GM19023 (cell line): ENCODE data around the gene SP140.
"Not testable (repeated sequence)": the region's sequence is repeated elsewhere in the genome, so short reads cannot be mapped to it uniquely, and the experiment has no call there.

ENCODE experiments used
- ATAC-seq: cut with Tn5 transposase; IDR thresholded peaks from one replicate; pipeline ENCODE4 v1.9.1; 2021; ENCODE audit warnings: mild to moderate bottlenecking, moderate library complexity; ENCODE audit not compliant: unreplicated experiment

Gene SP140

DNA sequence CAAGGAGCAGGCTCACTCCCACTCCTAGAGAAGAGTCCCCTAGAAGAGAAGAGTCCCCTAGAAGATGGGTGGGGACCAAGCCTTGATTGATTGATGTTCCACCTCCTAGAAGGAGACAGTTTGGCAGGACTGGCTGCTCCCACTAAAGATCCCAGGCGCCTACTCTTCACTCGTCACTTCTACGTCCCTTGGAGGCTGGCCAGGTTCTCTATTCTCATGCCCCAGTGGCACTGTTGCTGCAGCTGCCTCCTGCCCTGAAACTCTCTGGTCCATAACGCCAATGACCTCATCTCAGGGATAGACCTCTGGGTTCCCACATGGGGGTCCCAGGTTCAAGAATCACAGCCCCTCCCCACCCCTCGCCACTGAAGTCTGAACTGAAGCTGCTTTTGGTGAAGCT, 99.0 kb downstream of the SP140 start:
- no peak for ATAC-seq

DNA sequence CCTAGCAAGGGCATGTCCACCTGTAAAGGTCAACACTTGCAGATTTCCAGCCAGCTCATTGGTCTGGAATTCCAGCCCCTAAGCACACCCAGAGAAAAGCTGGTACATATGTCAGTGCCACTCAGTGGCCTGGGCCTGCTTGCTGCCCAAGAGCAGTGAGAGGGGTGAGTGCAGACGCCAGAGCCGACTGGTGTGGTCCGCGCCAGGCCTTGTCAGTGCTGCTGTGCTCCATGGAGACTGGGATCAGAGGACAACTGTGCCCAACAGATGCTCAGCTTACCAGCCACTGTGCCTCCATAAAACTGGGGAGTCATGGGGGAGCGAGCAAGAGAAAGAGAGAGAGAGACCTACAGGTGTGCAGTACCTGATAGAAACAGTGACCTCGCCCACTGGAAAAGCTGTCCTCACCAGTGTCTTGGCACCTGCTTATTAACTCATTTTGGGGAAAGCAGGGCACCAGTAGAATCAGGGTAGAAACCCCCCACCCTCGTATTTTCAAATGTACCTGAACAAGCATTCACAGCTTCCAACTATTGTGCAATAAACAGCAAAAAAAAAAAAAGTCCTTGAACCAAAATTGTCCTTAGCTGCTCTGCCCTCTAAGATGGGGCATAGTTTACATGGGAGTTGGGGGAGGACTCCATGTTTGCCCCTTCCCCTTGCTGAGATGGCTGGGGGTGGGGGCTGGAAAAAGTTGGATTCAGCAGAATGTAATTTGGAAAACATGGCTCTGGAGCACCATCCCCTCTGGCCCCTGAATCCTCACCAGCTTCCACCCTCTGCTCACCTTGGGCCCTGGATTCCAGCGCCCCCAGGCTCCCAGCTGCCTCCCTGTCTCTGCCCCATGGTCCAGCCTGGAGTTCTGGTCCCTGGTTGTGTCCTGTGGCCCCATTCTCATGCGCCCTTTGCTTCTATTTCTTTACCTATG, 100.0 kb downstream of the SP140 start:
- no peak for ATAC-seq

DNA sequence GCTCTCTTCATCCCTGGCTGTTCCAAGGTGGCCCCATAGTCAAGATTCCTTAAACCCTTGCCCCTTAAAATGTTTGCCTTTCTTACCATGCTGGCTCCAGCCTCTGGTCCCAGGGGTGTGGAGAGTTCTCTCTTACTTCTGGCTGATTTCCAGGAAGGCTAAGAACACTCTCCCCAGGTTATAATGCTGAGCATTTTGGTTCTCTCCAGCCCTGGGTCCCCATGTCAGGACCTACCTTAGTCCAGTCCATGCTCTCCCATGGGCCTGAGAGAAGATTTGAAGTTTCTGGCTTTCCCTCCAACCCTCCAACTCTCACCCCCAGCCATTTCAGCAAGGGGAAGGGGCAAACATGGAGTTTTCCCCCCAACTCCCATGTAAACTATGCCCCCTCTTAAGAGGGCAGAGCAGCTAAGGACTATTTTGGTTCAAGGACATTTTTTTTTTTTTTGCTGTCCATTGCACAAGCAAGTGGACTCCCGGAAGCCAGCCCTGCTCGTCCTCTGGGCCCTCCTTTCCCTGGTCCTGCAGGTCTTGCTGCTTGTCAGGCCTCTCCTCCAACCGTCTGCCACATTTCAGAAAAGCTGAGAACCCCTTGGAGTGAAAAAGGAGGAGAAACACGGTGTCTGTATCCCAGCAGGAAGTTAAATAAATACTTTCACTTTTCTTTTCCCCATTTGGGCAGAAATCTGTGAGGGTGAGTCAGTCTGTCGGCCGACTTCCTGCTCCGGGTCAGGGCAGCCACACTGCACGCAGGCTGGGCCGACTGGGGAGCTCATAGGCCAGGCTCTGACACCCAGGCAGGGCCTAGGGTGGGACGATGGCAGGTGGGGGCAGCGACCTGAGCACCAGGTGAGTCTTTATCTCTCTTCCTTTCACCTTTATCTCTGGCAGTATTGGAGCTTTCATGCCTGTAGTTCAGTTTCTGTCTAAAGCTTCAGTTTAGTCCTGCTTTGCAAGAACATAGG, 101.2 kb downstream of the SP140 start, which contains the start of gene SP140L:
Gene SP140L (plus strand): TSS at position 741 of the 965 bp plus-strand sequence. CDS start 77 bp downstream, at position 818.
- peak; percentile 86 for ATAC-seq

DNA sequence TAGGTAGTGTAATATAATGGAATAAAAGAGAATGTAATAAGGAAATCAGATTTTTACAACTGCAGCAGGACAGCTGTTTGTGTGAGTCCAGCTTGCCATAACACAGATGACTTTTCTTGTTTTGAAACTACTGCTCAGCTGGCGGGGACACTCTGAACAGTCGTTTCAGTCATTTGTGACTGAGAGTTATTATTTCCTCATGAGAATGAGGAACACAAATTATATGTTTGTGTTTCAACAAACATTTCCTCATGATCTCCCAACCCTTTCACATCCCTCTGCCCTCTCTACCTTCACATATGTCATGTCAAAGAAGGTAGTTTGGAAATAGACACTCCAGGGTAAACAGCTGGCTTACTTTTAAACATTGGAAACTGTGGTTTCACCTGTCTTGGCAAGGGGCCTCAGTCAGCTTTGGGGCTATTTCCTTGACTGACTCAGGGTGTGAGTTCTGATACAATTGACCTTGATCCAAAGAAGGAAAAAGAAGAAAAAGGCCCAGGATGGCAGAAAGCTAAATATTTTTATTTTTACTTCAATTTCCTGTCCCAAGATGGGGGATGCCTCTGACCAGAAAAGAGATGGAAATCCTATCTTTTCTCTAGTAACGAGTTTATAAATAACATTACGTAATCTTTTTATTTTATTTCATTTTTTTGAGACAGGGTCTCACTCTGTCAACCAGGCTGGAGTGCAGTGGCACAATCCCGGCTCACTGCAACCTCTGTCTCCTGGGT, 102.0 kb downstream of the SP140 start:
- peak; percentile 62 for ATAC-seq

DNA sequence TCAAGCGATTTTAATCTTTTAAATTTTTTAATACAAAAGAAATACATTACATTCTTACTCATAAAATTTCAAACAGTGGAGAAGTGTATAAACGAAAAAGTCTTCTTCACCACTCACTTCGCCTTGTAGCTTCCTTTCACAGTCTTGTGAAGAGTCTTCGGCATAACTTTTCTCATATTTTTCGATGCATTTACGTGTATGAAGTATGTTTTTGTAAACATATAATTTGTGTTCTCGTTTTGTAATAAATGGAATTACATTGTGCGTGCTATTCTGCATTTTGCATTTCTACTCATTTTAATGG, 102.6 kb downstream of the SP140 start:
- ATAC-seq = no peak

DNA sequence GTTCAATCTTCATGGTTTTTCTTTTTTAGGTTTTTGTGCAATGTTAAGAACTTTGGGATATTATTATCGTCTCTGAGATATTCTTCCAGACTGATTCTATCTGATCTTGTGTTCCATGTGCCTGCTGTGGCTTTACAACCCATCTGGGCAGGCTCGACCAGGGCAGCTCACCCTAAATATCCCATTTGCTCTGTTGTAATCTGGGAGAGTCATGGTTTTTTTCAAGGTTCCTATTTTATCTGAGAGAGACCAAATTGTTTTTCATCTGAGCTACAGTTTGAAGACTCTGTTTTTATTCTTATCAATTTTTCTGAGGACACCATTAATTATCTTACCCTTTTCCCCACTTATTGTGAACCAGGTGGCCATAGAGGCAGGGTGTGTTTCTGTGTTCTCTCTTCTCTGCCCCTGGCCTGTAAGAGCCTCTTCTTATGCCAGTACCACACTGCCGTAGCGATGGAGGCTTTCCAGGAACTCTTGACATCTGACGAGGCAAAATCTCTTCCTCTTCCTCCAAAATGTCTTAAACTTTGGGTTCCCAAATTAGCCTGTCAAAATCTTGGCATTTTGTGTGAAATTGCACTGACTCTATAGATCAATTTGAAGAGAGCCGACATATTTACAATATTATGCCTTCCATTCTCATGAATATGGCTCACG, 104.5 kb downstream of the SP140 start:
- ATAC-seq = no peak

DNA sequence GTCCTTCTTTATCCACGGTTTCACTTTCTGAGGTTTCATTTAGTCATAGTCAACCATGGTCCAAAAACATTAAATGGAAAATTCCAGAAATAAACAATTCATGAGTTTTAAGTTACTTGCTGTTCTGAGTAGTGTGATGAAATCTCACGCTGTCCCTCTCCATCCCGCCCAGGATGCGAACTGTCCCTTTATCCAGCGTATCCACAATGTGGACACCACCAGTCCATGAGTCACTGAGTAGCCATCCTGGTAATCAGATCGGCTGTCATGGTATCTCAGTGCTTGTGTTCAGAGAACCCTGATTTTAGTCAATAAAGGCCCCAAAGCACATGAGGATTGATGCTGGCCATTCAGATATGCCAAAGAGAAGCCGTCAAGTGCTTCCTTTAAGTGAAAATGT, 105.2 kb downstream of the SP140 start:
- ATAC-seq = no peak

DNA sequence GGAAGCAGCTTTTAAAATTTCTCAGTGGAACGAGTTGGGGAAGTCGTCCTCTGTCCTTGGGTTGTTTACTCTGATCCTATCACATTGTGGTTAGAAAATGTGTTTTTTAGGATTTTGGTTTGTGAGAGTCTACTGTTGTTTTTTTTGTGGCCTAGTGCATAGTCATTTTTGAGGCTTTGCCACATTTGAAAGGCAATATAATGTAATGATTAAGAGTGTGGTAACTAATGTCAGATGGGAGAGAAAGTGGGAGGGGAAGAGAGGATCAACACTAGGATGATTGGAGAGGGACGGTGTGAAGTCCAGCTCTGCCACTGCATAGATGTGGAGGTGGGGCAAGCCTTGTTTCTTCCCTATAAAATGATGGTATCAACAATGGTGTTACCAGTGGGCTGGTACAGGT, 109.9 kb downstream of the SP140 start:
- no peak for ATAC-seq

DNA sequence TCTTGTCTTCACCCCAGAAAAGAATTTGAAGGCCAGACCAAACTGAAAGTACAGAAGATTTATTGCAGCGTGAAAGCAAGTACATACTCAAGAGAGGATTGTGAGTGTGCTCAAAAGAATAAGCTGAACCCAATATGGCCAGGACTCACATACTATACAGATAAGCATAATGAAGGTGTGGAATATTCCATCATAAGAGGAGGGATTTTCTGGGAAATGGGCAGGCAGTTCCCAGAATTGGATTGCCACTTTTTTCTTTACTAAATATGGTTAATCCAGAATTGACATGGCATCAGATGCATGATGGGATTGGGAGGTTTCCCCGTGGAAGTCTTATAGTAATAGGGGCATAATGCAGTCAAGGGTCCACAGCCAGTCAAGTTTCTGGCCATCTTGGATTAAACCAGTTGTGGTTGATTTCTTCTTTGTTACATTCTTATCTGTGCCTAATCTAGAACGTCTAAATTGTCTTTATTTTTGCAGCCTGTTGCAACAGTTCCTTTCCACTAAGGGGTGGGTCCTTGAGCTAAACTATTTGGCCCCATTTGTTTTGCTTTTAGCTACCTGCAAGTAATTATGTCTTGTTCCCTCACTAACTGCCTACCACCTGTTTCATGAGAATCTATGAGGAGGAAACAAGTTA, 110.4 kb downstream of the SP140 start:
- ATAC-seq = no peak

DNA sequence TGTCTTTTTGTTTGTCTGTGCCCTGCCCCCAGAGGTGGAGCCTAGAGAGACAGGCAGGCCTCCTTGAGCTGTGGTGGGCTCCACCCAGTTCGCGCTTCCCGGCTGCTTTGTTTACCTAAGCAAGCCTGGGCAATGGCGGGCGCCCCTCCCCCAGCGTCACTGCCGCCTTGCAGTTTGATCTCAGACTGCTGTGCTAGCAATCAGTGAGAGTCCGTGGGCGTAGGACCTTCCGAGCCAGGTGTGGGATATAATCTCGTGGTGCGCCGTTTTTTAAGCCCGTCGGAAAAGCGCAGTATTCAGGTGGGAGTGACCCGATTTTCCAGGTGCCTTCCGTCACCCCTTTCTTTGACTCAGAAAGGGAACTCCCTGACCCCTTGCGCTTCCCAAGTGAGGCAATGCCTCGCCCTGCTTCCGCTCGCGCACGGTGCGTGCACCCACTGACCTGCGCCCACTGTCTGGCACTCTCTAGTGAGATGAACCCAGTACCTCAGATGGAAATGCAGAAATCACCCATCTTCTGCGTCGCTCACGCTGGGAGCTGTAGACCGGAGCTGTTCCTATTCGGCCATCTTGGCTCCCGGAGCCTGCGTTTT, 116.5 kb downstream of the SP140 start:
- not testable (repeated sequence) for ATAC-seq

DNA sequence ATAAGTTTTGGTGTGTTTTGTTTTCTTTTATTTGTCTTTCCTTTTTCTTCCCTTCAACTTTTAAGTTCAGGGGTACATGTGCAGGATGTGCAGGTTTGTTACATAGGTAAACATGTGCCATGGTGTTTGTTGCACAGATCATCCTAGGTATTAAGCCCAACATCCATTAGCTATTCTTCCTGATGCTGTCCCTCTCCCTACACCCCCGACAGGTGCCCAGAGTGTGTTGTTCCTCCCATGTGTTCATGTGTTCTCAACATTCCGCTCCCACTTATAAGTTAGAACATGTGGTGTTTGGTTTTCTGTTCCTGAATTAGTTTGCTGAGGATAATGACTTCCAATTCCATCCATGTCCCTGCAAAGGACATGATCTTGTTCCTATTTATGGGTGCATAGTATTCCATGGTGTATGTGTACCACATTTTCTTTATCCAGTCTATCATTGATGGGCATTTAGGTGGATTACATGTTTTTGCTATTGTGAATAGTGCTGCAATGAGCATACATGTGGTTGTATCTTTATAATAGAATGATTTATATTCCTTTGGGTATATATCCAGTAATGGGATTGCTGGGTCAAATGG, 117.6 kb downstream of the SP140 start:
- ATAC-seq = not testable (repeated sequence)

DNA sequence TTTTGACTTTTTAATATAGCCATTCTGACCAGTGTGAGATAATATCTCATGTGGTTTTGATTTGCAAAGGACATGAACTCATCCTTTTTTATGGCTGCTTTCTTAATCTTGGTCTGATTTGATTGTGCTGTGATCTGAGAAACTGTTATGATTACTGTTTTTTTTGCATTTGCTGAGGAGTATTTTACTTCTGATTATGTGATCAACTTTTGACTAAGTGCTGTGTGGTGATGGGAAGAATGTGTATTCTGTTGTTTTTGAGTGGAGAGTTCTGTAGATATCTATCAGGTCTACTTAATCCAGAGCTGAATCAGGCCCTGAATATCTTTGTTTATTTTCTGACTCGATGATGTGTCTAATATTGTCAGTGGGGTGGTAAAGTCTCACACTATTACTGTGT, 118.2 kb downstream of the SP140 start:
- ATAC-seq = no peak

DNA sequence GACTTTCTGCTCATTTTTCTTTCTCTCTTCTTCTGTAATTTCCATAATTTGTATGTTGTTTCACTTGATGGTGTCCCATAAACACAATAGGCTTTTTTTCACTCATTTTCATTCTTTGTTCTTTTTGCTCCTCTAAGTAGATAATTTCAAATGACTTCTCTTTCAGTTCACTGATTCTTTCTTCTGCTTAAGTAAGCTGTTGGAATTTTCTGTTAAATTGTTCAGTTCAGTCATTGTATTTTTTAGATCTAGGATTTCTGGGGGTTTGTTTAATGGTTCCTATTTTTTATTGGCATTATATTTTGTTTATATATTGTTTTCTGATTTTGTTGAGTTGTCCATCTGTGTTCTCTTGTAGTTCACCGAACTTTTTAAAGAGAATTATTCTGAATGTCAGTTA, 120.9 kb downstream of the SP140 start:
- no peak for ATAC-seq

DNA sequence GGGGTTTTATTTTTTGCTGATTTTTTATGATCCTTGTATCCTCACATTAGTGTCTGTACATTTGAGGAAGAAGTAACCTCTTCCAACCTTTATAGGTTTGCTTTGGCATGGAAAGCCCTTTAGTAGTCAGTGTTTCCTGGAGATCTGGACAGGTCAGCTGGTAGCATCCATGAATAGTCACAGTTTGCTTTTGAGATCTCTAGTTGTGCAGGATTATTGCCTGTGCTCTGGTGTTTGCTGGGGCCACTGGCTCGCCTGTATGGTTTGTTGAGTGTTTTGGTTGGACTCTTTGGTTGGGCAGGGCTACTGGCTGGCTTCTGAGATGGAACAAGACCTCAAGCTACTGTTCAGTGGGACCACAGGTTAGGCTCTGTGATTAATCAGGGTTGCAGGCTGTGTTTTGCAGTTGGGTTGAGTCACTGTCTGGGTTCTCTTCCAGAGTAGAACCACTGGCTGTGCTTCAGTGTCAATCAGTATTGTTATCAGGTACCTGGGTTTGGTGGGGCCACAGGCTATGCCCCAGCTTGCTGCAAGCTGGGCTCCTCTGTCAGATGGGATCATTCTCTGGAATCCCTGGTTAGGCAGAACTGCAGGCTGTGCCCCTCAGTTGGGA, 121.5 kb downstream of the SP140 start:
- no peak for ATAC-seq

DNA sequence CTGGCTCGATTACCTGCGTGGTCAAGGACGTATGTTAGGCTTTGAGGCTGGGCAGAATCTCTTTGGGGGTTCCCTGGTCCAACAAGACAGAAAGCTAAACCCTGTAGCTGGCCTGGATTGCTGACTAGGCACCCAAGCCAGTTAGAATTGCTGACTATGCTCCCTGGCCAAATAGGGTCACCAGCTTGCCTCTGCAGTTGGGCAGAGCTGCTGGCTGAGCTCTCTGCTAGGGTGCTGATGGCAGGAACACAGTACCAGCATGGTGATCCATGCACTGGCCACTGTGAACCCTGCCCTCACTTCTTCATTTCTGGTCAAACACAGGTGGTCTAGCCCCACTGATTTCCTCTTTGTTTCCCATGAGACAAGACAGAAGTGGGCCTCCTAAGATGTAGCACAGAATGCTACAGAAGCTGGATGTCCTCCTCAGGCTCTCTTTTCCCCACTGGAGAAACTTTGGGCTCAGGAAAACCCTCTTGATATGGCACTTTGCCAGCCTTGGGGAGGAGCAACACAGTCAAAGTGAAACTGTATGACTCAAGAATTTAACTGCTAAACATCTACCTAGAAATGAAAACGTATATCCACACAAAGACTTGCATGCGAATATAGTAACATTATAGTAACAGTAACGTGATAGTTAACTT, 122.2 kb downstream of the SP140 start:
- ATAC-seq = no peak

DNA sequence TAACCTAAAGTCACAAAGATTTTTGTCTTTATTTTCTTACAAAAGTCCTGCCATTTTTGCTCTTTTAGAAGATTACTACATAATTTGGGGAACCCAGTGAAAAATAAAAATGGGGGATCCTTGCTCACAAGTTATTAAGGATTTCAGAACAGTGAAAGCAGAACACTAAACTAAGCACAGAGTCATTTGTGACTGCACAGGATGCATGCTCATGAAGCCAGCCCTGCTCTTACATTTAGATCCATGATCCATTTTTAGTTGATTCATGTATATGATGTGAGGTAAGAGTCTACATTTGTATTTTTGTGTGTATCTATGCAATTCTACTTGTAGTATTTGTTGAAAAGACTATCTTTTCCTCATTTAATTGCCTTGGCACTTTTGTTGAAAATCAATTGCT, 123.3 kb downstream of the SP140 start:
- no peak for ATAC-seq

DNA sequence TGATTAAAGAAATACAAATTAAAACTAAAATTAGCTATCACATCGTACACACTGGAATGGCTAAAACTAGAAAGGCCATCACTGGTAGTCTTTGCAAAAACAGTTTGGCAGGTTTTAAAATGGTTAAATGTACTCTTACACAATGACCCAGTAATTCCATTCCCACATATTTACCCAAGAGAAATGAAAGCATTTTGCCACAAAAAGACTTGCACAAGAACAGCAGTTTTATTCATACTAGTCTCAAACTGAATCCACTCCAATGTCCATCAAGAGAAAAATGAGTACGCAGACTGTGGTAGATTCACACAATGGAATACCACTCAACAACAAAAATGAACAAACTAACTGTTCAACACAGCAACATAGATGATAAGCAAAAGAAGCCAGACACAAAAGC, 130.5 kb downstream of the SP140 start:
- no peak for ATAC-seq

DNA sequence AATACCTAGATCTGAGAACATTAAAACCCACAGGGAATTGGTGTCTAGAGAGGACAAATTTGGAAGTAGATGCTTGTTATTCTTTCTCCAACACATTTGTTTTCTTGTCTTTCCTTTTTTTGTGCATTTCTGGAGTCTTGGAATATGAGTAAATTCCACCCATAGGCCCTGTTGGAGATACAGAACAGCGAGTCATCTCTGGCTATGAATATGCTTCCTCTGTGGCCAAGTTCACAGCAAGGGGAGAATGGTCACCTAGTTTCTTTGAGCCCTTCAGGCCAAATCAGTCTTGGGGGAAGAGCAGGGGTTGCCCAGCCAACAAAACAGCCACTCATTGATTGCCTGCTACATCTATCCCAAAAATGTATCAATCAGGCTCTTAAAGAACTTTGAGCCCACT, 132.8 kb downstream of the SP140 start:
- ATAC-seq = no peak
